Liver (tissue), 3 donors: ENCODE results near the gene PKNOX1.
"Not testable (repeated sequence)": the region's sequence is repeated elsewhere in the genome, so short reads cannot be mapped to it uniquely, and the experiment has no call there.

Experiments
- EGR1 ChIP-seq, 2 donors: IDR thresholded peaks; 2 replicates each; pipeline ENCODE4 v1.6.1; 2016 to 2018; ENCODE audit warnings: antibody characterized with exemption in 2 of 2, low read depth in 2 of 2
- FOXA1 ChIP-seq: IDR thresholded peaks from 2 replicates; pipeline ENCODE4 v1.6.1; 2016; ENCODE audit warnings: antibody characterized with exemption
- GABPA ChIP-seq, 2 donors: IDR thresholded peaks in 1 of 2; conservative IDR thresholded peaks in 1 of 2; 2 replicates each; pipeline ENCODE4 v1.6.1; 2016; ENCODE audit warnings: antibody characterized with exemption in 2 of 2, mild to moderate bottlenecking in 1 of 2, moderate library complexity in 1 of 2
- HNF4A ChIP-seq, 2 donors: conservative IDR thresholded peaks; 2 replicates each; pipeline ENCODE4 v1.6.1; 2016; ENCODE audit warnings: antibody characterized with exemption in 2 of 2, mild to moderate bottlenecking in 2 of 2
- JUND ChIP-seq, 2 donors: IDR thresholded peaks; 2 replicates each; pipeline ENCODE4 v1.6.1; 2016; ENCODE audit warnings: antibody characterized with exemption in 2 of 2
- RAD21 ChIP-seq, 2 donors: IDR thresholded peaks; 2 replicates each; pipeline ENCODE4 v1.6.1; 2016; ENCODE audit warnings: antibody characterized with exemption in 2 of 2, mild to moderate bottlenecking in 2 of 2
- RXRA ChIP-seq, 2 donors: IDR thresholded peaks; 2 replicates each; pipeline ENCODE4 v1.6.1; 2017 to 2018; ENCODE audit warnings: antibody characterized with exemption in 2 of 2, mild to moderate bottlenecking in 1 of 2
- TAF1 ChIP-seq: conservative IDR thresholded peaks from 2 replicates; pipeline ENCODE4 v1.6.1; 2016; ENCODE audit warnings: antibody characterized with exemption, mild to moderate bottlenecking
- YY1 ChIP-seq: IDR thresholded peaks from 2 replicates; pipeline ENCODE4 v1.6.1; 2016; ENCODE audit warnings: antibody characterized with exemption, mild to moderate bottlenecking
- TF ChIP-seq, protein P1 (sequence below): fragments of 150-350 bp; IDR thresholded peaks from 2 replicates; pipeline ENCODE4 v1.5.1; 2017; ENCODE audit warnings: improper control_type of control experiment, low read depth, low read length; ENCODE audit not compliant: missing input control
- TF ChIP-seq, protein P2 (sequence below): IDR thresholded peaks from 2 replicates; pipeline ENCODE4 v1.6.1; 2016; ENCODE audit warnings: antibody characterized with exemption
- TF ChIP-seq, protein P3 (sequence below): IDR thresholded peaks from 2 replicates; pipeline ENCODE4 v1.6.1; 2016; ENCODE audit warnings: antibody characterized with exemption, mild to moderate bottlenecking
- donor health status: healthy.
- donor health status: healthy.

DNA sequence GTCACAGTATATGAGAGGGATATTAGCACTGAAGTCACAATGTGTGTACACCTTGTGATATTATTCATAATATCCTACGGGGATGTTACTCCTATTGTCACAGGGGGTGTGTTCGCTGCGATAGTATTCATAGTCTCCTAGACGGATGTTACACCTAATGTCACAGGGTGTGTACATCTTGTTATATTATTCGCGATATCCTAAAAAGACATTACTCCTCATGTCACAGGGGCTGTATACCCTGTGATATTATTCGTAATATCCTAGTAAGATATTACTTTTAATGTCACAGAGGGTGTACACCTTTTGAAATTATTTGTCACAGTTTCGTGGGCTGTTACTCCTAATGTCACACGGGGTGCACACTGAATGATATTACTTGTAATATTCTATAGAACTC lies 23.2 kb upstream of the PKNOX1 start:
- TF ChIP-seq, protein P1, sequence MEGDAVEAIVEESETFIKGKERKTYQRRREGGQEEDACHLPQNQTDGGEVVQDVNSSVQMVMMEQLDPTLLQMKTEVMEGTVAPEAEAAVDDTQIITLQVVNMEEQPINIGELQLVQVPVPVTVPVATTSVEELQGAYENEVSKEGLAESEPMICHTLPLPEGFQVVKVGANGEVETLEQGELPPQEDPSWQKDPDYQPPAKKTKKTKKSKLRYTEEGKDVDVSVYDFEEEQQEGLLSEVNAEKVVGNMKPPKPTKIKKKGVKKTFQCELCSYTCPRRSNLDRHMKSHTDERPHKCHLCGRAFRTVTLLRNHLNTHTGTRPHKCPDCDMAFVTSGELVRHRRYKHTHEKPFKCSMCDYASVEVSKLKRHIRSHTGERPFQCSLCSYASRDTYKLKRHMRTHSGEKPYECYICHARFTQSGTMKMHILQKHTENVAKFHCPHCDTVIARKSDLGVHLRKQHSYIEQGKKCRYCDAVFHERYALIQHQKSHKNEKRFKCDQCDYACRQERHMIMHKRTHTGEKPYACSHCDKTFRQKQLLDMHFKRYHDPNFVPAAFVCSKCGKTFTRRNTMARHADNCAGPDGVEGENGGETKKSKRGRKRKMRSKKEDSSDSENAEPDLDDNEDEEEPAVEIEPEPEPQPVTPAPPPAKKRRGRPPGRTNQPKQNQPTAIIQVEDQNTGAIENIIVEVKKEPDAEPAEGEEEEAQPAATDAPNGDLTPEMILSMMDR: not testable (repeated sequence)
- not testable (repeated sequence) for TF ChIP-seq JUND (IDR thresholded peaks at IDR 0.05); RAD21 (IDR thresholded peaks at IDR 0.05); YY1; TAF1; EGR1 (IDR thresholded peaks at IDR 0.05; ENCODE audit: low read depth in 2 of 2); HNF4A (conservative IDR thresholded peaks at IDR 0.05); GABPA (IDR thresholded peaks at IDR 0.05 in 1 of 2, conservative IDR thresholded peaks at IDR 0.05 in 1 of 2); FOXA1; RXRA (IDR thresholded peaks at IDR 0.05)
- TF ChIP-seq, protein P2, sequence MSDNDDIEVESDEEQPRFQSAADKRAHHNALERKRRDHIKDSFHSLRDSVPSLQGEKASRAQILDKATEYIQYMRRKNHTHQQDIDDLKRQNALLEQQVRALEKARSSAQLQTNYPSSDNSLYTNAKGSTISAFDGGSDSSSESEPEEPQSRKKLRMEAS: not testable (repeated sequence)
- TF ChIP-seq, protein P3, sequence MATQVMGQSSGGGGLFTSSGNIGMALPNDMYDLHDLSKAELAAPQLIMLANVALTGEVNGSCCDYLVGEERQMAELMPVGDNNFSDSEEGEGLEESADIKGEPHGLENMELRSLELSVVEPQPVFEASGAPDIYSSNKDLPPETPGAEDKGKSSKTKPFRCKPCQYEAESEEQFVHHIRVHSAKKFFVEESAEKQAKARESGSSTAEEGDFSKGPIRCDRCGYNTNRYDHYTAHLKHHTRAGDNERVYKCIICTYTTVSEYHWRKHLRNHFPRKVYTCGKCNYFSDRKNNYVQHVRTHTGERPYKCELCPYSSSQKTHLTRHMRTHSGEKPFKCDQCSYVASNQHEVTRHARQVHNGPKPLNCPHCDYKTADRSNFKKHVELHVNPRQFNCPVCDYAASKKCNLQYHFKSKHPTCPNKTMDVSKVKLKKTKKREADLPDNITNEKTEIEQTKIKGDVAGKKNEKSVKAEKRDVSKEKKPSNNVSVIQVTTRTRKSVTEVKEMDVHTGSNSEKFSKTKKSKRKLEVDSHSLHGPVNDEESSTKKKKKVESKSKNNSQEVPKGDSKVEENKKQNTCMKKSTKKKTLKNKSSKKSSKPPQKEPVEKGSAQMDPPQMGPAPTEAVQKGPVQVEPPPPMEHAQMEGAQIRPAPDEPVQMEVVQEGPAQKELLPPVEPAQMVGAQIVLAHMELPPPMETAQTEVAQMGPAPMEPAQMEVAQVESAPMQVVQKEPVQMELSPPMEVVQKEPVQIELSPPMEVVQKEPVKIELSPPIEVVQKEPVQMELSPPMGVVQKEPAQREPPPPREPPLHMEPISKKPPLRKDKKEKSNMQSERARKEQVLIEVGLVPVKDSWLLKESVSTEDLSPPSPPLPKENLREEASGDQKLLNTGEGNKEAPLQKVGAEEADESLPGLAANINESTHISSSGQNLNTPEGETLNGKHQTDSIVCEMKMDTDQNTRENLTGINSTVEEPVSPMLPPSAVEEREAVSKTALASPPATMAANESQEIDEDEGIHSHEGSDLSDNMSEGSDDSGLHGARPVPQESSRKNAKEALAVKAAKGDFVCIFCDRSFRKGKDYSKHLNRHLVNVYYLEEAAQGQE: not testable (repeated sequence)
